HG03159 (cell line): ENCODE data around the gene TRMT112.

ENCODE experiments used
- ATAC-seq: cut with Tn5 transposase; IDR thresholded peaks from one replicate; pipeline ENCODE4 v1.9.1; 2021; ENCODE audit warnings: mild to moderate bottlenecking, moderate library complexity; ENCODE audit not compliant: unreplicated experiment

The TRMT112 gene

GRCh38 chr11:64276653-64277431 lies 40.5 kb downstream of the TRMT112 start:
- ATAC-seq: no peak

DNA sequence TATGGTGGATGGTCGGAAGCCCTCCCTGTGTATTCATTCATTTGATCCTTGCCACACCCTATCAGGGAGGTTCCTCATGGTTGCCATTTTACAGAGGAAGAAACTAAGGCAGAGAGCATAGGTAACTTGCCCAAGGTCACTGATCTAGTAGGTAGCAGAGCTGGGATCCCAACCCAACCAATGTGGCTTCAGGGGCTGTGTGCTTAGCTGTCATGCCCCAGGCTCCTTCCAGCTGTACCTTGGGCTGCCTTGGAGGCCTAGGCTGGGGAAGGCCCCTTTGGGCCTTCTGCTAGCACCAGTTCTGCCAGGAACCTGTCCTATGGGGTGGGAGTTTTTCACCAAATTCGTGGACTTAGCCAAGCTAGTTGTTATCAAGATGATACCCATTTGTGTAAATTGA lies 41.5 kb downstream of the TRMT112 start:
- ATAC-seq: no peak

- no peak for ATAC-seq
These were observed 42.1 kb downstream of the TRMT112 start for GRCh38 chr11:64275031-64275800.

GRCh38 chr11:64269540-64270220 lies 47.7 kb downstream of the TRMT112 start:
- ATAC-seq: peak; percentile 50

GRCh38 chr11:64268893-64269539 lies 48.3 kb downstream of the TRMT112 start:
- ATAC-seq: peak; percentile 18

DNA sequence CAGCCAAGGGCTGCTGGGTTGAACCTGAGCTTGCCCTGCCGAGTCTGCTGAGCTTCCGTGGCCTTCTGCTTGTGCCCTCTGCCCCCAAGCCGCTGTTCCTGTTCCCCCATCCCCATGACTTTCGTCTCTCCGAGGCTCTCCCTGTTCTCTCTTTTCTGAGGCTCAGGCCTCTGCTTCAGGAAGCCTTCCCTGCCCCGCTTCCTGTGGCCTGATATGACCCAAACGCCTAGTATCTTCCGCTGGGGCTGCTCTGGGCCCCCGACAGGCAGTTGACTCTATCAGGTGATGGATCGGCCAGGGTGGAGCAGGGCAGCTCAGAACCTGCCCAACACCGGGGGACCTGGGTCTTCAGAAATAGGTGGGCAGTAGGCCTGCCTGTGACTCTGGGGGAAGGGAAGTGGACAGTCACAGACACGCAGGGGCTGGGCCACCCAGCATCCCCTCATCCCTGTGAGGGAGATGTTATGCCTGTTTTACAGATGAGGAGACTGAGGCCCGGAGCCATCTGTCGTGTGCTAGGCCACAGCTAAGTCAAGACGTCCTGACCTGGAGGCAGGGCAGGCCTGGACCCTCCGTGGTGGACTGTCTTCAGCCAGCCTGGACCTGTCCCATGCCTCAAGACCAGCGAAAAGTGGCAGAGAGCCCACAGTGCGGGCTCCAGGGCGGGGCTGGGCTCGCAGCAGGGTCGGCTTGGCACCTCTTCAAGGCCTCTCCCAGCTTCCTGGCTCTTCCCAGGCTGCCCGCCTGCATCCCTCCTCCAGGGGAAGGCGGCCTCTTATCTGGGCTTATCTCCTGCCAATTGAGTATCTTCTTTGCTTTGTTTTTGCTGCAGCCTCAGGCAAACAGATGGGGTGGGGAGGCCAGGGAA lies 49.1 kb downstream of the TRMT112 start:
- ATAC-seq: no peak

GRCh38 chr11:64267207-64267945 lies 50.0 kb downstream of the TRMT112 start:
- no peak for ATAC-seq
